SK-N-SH (cell line): ENCODE measurements around the gene IFT20.

ENCODE experiments used
- CTCF ChIP-seq: fragments of 200-600 bp; sonication (generic); IDR thresholded peaks from 2 replicates; pipeline ENCODE4 v1.6.1; 2017; ENCODE audit warnings: antibody characterized with exemption, mild to moderate bottlenecking, moderate library complexity
- ELF1 ChIP-seq: IDR thresholded peaks from 2 replicates; pipeline ENCODE4 v1.4.0; 2012
- RAD21 ChIP-seq: IDR thresholded peaks from 2 replicates; pipeline ENCODE4 v1.6.1; 2012; ENCODE audit warnings: mild to moderate bottlenecking, low read length
- USF2 ChIP-seq: fragments of 150-350 bp; IDR thresholded peaks from 2 replicates; pipeline ENCODE4 v1.6.1; 2017; ENCODE audit warnings: antibody characterized with exemption, low read length, low read depth, borderline replicate concordance

- no peak for TF ChIP-seq CTCF
- no peak for TF ChIP-seq ELF1
- no peak for TF ChIP-seq USF2
- no peak for TF ChIP-seq RAD21
Measured at GRCh38 chr17:28324781-28325180, 10.5 kb downstream of the IFT20 start.
